K562 (cell line): ENCODE results near the gene HSD17B1. TPM values are rescaled to one million over a fixed set of nuclear protein-coding genes. Genes with fewer than 3 reads are reported as not detected.

ENCODE experiments used
- ARHGAP35 ChIP-seq: fragments of 450-650 bp; IDR thresholded peaks from 2 replicates; pipeline ENCODE4 v1.6.1; 2018; ENCODE audit not compliant: partially characterized antibody
- BRD9 ChIP-seq: fragments of 450-650 bp; IDR thresholded peaks from 2 replicates; pipeline ENCODE4 v1.6.1; 2018; ENCODE audit warnings: low read depth; ENCODE audit not compliant: partially characterized antibody
- CHD1 ChIP-seq: fragments of 200-600 bp; sonication (generic); IDR thresholded peaks from one replicate; pipeline ENCODE4 v1.6.1; 2012; ENCODE audit warnings: mild to moderate bottlenecking, moderate library complexity, low read length, inconsistent platforms
- CREB1 ChIP-seq, 2 experiments: sonication (generic) in 1 of 2; formaldehyde crosslinking in 1 of 2; IDR thresholded peaks; 2 replicates each; pipeline versions ENCODE4 v1.6.1 to v1.8.0; 2012 to 2022; ENCODE audit warnings: inconsistent platforms in 1 of 2, mild to moderate bottlenecking in 1 of 2, missing genetic modification reagents in 1 of 2, moderate library complexity in 1 of 2
- JUND ChIP-seq, 2 experiments: IDR thresholded peaks; 2 replicates in 1 of 2; 3 replicates in 1 of 2; pipeline ENCODE4 v1.6.1; 2011; ENCODE audit warnings: borderline replicate concordance in 2 of 2, low read depth in 2 of 2, low read length in 2 of 2, improper control_type of control experiment in 1 of 2, missing biosample characterization in 1 of 2, missing genetic modification characterization in 1 of 2, missing genetic modification reagents in 1 of 2
- MCM7 ChIP-seq, 2 experiments: fragments of 450-650 bp; IDR thresholded peaks; 2 replicates each; pipeline ENCODE4 v1.6.1; 2016 to 2018
- MTA2 ChIP-seq: fragments of 450-650 bp; IDR thresholded peaks from 2 replicates; pipeline ENCODE4 v1.6.1; 2016; ENCODE audit warnings: low read depth
- NCOR1 ChIP-seq: fragments of 450-650 bp; IDR thresholded peaks from 2 replicates; pipeline ENCODE4 v1.6.1; 2016; ENCODE audit warnings: mild to moderate bottlenecking, moderate library complexity
- NFRKB ChIP-seq: fragments of 450-650 bp; IDR thresholded peaks from 2 replicates; pipeline ENCODE4 v1.6.1; 2016; ENCODE audit warnings: low read depth
- RBM25 ChIP-seq: fragments of 200-400 bp; formaldehyde crosslinking; IDR thresholded peaks from 2 replicates; pipeline ENCODE4 v1.6.1; 2018; ENCODE audit warnings: low read length, low read depth, moderate library complexity; ENCODE audit not compliant: severe bottlenecking
- SIN3A ChIP-seq, 2 experiments: fragments of 150-350 bp in 1 of 2; IDR thresholded peaks; 2 replicates each; pipeline ENCODE4 v1.6.1; 2011 to 2016; ENCODE audit warnings: borderline replicate concordance in 2 of 2, low read depth in 2 of 2, low read length in 2 of 2, mild to moderate bottlenecking in 2 of 2, moderate library complexity in 2 of 2; ENCODE audit not compliant: control insufficient read depth in 1 of 2
- TARDBP ChIP-seq: fragments of 450-650 bp; IDR thresholded peaks from 2 replicates; pipeline ENCODE4 v1.6.1; 2016
- TEAD2 ChIP-seq: fragments of 450-650 bp; IDR thresholded peaks from 2 replicates; pipeline ENCODE4 v1.6.1; 2016; ENCODE audit warnings: missing genetic modification characterization, control low read depth, missing compliant biosample characterization
- TSHZ1 ChIP-seq: fragments of 250-450 bp; sonication (Bioruptor Pico); IDR thresholded peaks from 2 replicates; pipeline ENCODE4 v1.4.0; 2020; ENCODE audit warnings: mild to moderate bottlenecking, moderate library complexity
- UBTF ChIP-seq, 2 experiments: IDR thresholded peaks; 2 replicates each; pipeline ENCODE4 v1.6.1; 2012; ENCODE audit warnings: improper control_type of control experiment in 2 of 2, low read depth in 2 of 2, low read length in 2 of 2, borderline replicate concordance in 1 of 2
- ZKSCAN8 ChIP-seq: fragments of 200-800 bp; sonication (Bioruptor generic); IDR thresholded peaks from 2 replicates; pipeline ENCODE4 v1.6.1; 2016; ENCODE audit warnings: missing genetic modification characterization, missing compliant biosample characterization
- ZNF143 ChIP-seq: sonication (generic); formaldehyde crosslinking; IDR thresholded peaks from 2 replicates; pipeline ENCODE4 v1.9.0; 2022; ENCODE audit warnings: mild to moderate bottlenecking, missing genetic modification reagents
- ZNF174 ChIP-seq: fragments of 250-450 bp; sonication (Bioruptor Pico); IDR thresholded peaks from 2 replicates; pipeline ENCODE4 v1.4.0; 2020; ENCODE audit warnings: mild to moderate bottlenecking
- ZNF239 ChIP-seq: fragments of 250-450 bp; sonication (Bioruptor Pico); IDR thresholded peaks from 2 replicates; pipeline ENCODE4 v1.4.0; 2020; ENCODE audit warnings: mild to moderate bottlenecking
- ZNF668 ChIP-seq: fragments of 250-450 bp; sonication (Bioruptor Pico); IDR thresholded peaks from 2 replicates; pipeline ENCODE4 v1.8.0; 2022; ENCODE audit warnings: mild to moderate bottlenecking, inconsistent platforms
- ZNF77 ChIP-seq: fragments of 250-450 bp; sonication (Bioruptor Pico); IDR thresholded peaks from 2 replicates; pipeline ENCODE4 v1.5.0; 2020
- polyA plus RNA-seq, 8 experiments: library from polyadenylated mRNA; depleted of rRNA in 4 of 8; stranded (reverse) in 5 of 8; unstranded in 3 of 8; fragments of >200 nt; fragmentation: Nextera tagmentation in 2 of 8; fragmentation: Illumina TruSeq in 1 of 8; extraction: Ambion mirVana in 2 of 8; extraction: Trizol in 1 of 8; gene quantifications; 2 replicates each; pipeline versions ENCODE4 v1.2.1 to v1.2.3, GENCODE V29; 2011 to 2014; ENCODE audit warnings: inconsistent platforms in 1 of 8, missing spikeins in 1 of 8
- total RNA-seq, 7 experiments: library from RNA; depleted of rRNA in 6 of 7; stranded (reverse); fragments of >200 nt in 6 of 7; fragmentation: Illumina TruSeq in 2 of 7; extraction: Trizol in 2 of 7; gene quantifications; 2 replicates each; pipeline versions ENCODE4 v1.2.1 to v1.2.3, GENCODE V29; 2011 to 2021; ENCODE audit warnings: low replicate concordance in 1 of 7
- TF ChIP-seq, protein P1 (sequence below): fragments of 450-650 bp; conservative IDR thresholded peaks from 2 replicates; pipeline ENCODE4 v1.6.1; 2016; ENCODE audit warnings: missing genetic modification characterization, low read depth, mild to moderate bottlenecking, missing compliant biosample characterization, moderate library complexity

Gene HSD17B1
- total and polyA plus RNA-seq, 9 of the 15 experiments (the other 6 are each of a cell fraction or from before 2014, with no cell fraction given): 0.55 to 21.1 (median 3.6) TPM

DNA sequence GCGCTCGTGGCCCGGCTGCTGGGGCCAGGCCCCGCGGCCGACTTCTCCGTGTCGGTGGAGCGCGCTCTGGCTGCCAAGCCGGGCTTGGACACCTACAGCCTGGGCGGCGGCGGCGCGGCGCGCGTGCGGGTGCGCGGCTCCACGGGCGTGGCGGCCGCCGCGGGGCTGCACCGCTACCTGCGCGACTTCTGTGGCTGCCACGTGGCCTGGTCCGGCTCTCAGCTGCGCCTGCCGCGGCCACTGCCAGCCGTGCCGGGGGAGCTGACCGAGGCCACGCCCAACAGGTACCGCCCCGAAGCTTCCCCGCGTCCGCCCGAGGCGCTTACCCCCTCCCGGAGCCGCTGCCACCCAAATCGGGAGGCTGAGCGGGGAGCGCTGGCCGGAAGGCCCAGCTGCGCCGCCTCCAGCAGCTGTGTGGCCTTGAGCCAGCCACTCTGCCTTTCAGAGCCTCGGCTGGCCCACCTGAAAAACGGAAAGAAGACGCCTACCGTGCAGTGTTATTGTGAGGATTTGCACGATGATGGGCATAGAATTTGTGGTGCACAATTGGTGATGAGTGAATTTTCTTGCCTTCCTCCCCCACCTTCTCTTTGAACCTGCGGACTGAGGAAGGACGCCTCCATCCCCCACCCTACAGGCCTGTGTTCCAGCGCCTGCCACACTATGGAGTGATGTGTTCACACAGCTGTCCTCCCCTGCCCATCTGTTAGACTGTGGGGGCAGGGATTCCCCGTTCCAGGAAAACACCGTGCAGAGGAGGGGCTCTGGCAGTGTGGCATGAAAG, 16.2 kb upstream of the HSD17B1 start (continued):
- TF ChIP-seq, protein P1, sequence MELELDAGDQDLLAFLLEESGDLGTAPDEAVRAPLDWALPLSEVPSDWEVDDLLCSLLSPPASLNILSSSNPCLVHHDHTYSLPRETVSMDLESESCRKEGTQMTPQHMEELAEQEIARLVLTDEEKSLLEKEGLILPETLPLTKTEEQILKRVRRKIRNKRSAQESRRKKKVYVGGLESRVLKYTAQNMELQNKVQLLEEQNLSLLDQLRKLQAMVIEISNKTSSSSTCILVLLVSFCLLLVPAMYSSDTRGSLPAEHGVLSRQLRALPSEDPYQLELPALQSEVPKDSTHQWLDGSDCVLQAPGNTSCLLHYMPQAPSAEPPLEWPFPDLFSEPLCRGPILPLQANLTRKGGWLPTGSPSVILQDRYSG (tag): no peak; the same call in 1 of the 2 replicates
- TF ChIP-seq NFRKB (no peak), ZNF143 (CRISPR knock-in tag) (no peak), TEAD2 (tag) (no peak), BRD9 (no peak), MCM7 (IDR thresholded peaks at IDR 0.05) (no peak), ZNF174 (CRISPR knock-in tag) (no peak), TARDBP (no peak; the same call in none of the 2 replicates), ZNF77 (CRISPR knock-in tag) (no peak), MTA2 (no peak), CREB1 (IDR thresholded peaks at IDR 0.05) (no peak), CREB1 (CRISPR knock-in tag; IDR thresholded peaks at IDR 0.05) (no peak), TSHZ1 (CRISPR knock-in tag) (no peak), RBM25 (no peak), JUND (IDR thresholded peaks at IDR 0.05; ENCODE audit: borderline replicate concordance, low read depth, low read length) (no peak), JUND (tag; IDR thresholded peaks at IDR 0.05; ENCODE audit: borderline replicate concordance, low read depth, low read length) (no peak; the same call in 2 of the 3 replicates), ZNF239 (CRISPR knock-in tag) (no peak), UBTF (IDR thresholded peaks at IDR 0.05; ENCODE audit: borderline replicate concordance in 1 of 2, low read depth in 2 of 2, low read length in 2 of 2) (peak; percentile 60 to 90; a peak in 3 of 4 replicates), ARHGAP35 (no peak), SIN3A (IDR thresholded peaks at IDR 0.05; ENCODE audit: borderline replicate concordance in 2 of 2, control insufficient read depth in 1 of 2, low read depth in 2 of 2, low read length in 2 of 2) (peak; percentile 73 to 89; a peak in 2 of 4 replicates), NCOR1 (no peak), ZKSCAN8 (CRISPR knock-in tag) (no peak), ZNF668 (no peak), CHD1 (no peak)
